GM13977 (cell line): ENCODE measurements around the gene RAP2C.

Experiments
- DNase-seq: peaks from one replicate; pipeline ENCODE4 v3.0.0; 2012; ENCODE audit warnings: low spot score
- CTCF ChIP-seq: IDR thresholded peaks from 2 replicates; pipeline ENCODE4 v1.5.1; 2012; ENCODE audit warnings: mild to moderate bottlenecking, control low read depth; ENCODE audit not compliant: insufficient read depth; ENCODE audit errors: extremely low read depth, missing control alignments
- in situ Hi-C: fragments of 300-500 bp; cut with MboI; formaldehyde crosslinking; loops from one replicate; pipeline ENCODE4 v1.12.0; 2022; ENCODE audit warnings: low sequenced_read_pairs, low pct_unique_long_range_greater_than_20kb, mixed read lengths, inconsistent platforms; ENCODE audit not compliant: unreplicated experiment

RAP2C gene

GRCh38 chrX:132219343-132219768, at the start of gene RAP2C:
Gene RAP2C, minus strand, starts transcription at chrX:132219447. Its CDS starts 2,179 bp downstream, at chrX:132217268.
- in situ Hi-C loops, result no loop called here
- peak; percentile 66 for TF ChIP-seq CTCF
- peak; percentile 65 for DNase-seq

GRCh38 chrX:132267392-132267791, 48.1 kb upstream of the RAP2C start:
- no peak for DNase-seq
- in situ Hi-C loops, result no loop called here
- no peak for TF ChIP-seq CTCF

GRCh38 chrX:132266583-132267355, 47.5 kb upstream of the RAP2C start:
- no peak for TF ChIP-seq CTCF
- in situ Hi-C loops, result no loop called here
- no peak for DNase-seq

GRCh38 chrX:132263127-132263526, 43.9 kb upstream of the RAP2C start:
- in situ Hi-C loops, result no loop called here
- DNase-seq, result no peak
- no peak for TF ChIP-seq CTCF

GRCh38 chrX:132258509-132258908, 39.3 kb upstream of the RAP2C start:
- no peak for TF ChIP-seq CTCF
- in situ Hi-C loops, result no loop called here
- no peak for DNase-seq

- no peak for TF ChIP-seq CTCF
- no peak for DNase-seq
- in situ Hi-C loops, result no loop called here
Measured at GRCh38 chrX:132257116-132257515, 37.9 kb upstream of the RAP2C start.
